KG1 (cell line): Measurements from ENCODE around the gene MRTFB.

Source experiments
- DNase-seq: peaks from one replicate; lab custom pipeline; 2025; lab: John Stamatoyannopoulos, UW

The MRTFB gene

DNA sequence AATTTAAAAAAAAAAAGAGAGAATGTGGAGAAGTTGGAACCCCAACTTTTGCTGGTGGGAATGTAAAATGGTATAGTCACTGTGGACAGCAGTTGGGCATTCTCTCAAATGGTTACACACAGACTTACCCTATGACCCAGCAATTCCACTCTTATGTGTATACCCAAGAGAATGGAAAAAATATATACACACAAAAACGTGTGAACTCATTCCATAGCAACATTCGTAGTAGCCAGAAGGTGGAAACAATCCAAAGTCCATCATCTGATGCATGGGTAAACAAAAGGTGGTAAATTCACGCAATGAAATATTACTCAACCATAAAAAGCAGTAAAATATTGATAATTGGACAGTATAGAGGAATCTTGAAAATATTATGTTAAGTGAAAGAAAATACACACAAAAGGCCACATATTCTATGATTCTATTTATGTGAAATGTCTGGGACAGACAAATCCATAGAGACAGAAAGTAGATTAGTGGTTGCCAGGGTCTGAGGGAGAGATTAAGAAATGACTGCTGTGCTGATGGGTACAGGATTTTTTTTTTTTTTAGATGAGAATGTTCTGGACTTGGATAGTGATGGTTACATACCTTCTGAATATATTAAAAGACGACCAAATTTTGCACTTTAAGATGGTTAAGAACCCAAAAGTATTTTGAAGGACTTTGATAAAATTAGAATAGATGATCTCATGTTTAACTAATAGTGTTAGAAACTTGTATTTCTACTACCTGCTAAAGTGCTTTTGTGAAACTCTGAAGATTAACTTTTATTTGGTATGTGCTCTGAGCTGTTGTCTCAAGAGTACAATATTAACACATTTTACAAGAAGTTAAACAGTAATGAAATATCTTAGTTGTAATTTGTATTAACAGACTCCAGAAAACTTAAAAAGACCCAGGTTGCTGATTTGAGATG, 60.9 kb downstream of the MRTFB start:
- DNase-seq: no peak

GRCh38 chr16:14132696-14133048, 61.6 kb downstream of the MRTFB start:
- no peak for DNase-seq

DNA sequence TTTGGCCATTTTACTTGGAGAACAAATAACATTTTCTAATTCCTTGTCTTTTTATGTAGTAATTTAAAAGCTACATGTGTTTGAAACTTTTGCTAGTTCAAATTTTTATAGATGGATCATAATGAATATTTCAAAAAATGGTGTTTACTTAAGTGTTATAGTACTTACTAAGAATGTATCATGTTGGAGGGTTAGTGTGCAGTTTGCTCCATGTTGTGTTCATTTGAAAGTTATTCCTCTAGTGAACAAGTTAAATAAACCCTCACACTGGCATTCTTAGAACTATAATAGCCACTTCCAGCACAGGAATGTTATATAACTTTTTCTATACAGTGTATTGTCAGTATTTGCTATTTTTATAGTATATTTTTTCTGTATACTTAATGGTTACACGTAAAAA, 62.8 kb downstream of the MRTFB start:
- no peak for DNase-seq

GRCh38 chr16:14135704-14136103, 64.6 kb downstream of the MRTFB start:
- no peak for DNase-seq

GRCh38 chr16:14139872-14140271, 68.8 kb downstream of the MRTFB start:
- no peak for DNase-seq

GRCh38 chr16:14140923-14141322, 69.8 kb downstream of the MRTFB start:
- DNase-seq: no peak

DNA sequence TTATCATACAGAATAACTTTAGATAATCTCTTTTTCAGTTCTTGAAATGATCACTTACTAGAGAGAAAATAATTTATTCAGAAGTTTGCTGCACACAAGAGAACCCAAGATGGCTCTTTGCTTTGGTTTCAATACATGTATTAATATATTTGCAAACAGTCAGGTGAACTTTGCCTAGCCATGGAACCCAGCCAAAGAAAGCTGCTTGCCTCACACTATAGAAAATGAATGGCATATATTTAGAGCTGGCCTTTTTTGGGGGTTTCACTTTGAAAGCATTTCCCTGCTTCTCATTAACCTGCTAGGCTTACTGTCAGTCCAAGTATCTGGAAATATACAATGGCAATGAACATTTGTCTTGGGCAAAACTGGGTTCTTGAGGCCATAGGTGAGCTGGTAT, 75.3 kb downstream of the MRTFB start:
- no peak for DNase-seq

DNA sequence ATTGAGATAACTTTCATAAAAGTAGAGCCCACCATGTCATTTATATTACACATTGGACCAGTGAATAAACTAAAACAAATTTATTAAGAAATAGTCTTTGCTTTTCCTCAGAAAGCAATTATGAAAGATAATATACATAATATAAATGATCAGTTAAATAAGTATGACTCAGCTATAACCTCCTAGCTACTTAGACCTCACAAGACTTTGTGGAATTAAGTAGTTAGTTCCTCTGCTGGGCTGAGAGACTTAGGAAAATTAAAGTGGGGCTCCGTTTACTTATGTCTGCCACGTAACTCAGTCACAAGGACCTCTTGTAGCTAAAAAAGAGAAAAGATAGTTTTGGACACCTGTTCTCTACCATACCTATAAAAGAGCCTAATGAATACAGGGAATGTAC, 76.9 kb downstream of the MRTFB start:
- DNase-seq: no peak

- DNase-seq: no peak
These were observed 77.5 kb downstream of the MRTFB start for GRCh38 chr16:14148569-14148968.

GRCh38 chr16:14150796-14151195, 79.7 kb downstream of the MRTFB start:
- no peak for DNase-seq

DNA sequence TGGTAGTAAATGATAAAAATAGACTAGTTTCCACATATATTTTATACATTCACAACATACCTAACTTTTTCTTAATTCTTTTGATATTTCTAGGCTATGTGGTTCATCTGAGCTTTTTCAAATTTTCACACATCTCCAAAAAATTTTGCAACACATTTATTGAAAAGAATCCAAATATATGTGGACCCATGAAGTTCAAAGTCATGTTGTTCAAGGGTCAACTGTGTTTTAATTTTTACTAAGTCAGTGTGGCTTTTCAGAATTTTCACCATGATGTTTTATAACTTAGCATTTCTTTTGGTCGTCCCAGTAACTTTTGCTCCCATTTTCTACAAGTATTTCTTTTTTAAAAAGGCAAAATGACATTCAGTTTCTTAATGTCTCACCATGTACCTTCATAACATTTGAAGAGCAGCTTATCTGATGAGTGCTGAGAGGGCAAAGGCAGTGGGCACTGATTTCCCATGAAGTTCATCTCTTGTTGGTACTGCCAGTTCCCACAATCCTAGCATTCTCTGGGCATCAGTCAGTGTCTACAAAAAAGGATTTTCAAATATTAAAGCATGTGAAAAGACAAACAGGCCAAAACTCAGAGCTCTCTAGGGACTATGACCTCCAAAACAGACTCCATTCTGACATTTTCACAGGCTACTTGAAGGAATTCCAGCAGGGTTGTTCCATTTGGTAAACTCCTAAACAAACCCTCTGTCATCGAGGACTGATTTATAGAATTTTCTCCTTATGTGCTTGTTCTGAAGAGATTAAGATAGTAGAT, 80.3 kb downstream of the MRTFB start:
- DNase-seq: no peak

DNA sequence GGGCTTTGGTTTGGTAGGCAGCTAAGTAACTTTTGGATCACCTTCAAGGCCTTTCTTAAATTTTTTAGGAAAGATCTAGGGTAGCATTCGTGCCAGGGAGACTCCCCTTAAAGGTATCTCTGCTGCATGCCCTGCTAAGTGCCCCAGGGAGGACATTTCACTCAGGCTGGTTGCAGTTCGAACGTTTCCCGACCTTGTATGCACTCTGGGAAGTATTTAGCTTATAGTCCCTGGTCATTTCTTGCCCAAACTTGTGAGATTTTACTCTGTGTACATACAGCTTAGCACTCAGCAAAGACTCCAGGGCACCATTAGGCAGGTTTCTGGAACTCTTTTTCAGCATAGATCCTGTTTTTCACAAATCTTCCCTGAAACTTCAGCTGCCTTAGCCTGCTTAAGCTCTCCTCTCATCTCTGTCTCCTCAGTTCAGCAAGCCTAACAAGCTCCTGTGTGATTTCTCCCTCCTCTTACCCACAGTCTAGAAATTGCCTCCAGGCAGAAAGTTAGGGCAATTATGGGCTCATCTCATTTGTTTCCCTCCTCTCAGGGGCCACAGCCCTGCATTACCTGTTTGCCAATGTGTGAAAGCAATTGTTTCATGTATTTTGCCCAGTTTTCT, 84.6 kb downstream of the MRTFB start:
- no peak for DNase-seq

- DNase-seq: no peak
These were observed 94.0 kb downstream of the MRTFB start for GRCh38 chr16:14164916-14165662.

DNA sequence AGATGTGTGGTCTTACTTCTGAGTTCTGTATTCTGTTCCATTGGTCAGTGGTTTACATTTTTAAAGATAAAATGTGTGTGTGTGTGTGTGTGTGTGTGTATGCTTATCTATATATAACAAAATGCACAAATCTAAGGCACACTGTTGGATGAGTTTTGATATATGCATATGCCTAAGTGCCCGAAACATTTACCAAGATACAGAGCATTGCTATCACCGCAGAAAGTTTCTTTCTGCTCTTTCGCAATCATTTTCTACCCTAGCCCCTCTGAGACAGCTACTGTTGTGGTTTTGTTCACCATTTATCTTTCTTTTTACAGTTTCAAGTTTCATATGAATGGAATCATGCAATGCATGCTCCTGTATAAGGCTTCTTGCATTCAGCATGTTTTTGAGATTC, 97.0 kb downstream of the MRTFB start:
- DNase-seq: no peak

DNA sequence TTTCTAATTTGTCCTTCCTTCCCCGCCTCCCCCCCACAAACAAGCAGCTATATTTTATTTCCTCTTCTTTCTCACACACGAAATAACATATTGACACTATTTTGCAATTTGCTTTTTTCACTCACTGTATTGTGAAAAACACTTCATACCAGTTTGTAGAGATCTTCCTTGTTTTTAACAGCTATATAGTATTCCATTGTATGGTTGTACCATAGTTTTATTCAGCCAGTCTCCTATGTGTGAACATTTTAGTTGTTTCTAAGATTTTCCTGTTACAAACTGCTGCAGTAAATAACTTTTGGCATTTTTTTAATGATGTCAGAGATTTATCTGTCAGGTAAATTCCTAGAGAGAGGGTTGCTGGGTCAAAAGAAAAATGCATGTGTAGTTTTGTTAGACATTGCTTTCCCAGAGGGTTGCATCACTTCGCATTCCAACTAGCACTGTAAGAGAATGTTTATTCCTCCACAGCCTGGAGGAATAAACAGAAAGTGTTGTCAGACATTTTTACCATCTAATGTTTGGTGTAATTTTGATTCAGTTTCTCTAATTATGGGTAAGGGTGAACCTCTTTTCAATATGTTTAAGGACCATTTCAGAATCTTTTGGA, 101.2 kb downstream of the MRTFB start:
- DNase-seq: no peak

DNA sequence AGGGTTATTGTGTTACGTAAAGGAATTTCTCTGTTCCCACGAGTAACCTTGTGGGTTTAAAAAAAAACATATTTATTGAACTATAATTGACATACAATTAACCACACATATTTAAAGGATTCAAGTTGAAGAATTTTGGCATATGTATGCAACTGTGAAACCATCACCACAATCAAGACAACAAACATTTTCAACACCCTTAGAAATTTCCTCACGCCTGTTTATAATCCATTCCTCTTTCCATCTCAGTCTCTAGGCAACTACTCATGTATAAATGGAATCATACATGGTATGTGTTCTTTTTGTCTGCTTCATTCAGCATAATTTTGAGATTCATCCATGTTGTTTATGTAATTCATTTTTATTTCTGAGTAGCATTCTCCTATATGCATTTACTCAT, 104.0 kb downstream of the MRTFB start:
- DNase-seq: no peak

- no peak for DNase-seq
These were observed 106.6 kb downstream of the MRTFB start for GRCh38 chr16:14177704-14178103.

GRCh38 chr16:14179116-14179515, 108.0 kb downstream of the MRTFB start:
- no peak for DNase-seq

DNA sequence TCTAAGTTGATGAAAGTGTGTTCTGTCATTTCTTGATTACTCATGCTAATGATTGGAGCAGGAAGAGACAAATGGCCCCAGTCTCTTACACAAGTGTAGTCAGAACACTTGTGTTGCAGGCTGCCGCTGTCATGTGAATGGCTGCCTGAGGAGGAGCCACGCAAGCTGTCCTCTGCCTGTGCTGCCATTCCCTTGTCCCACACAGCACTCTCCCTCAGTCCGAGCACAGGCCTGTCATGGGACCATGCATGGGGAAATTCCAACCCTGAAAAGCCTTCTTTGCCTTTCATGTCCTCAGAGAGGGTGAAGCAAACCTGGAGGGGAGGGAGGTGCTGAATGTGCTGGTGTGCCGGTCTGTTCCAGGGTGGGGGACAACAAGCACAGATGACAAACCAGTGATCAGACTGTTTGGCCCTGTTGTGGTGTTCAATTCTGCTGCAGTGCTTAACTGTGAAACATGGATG, 109.4 kb downstream of the MRTFB start:
- DNase-seq: no peak

DNA sequence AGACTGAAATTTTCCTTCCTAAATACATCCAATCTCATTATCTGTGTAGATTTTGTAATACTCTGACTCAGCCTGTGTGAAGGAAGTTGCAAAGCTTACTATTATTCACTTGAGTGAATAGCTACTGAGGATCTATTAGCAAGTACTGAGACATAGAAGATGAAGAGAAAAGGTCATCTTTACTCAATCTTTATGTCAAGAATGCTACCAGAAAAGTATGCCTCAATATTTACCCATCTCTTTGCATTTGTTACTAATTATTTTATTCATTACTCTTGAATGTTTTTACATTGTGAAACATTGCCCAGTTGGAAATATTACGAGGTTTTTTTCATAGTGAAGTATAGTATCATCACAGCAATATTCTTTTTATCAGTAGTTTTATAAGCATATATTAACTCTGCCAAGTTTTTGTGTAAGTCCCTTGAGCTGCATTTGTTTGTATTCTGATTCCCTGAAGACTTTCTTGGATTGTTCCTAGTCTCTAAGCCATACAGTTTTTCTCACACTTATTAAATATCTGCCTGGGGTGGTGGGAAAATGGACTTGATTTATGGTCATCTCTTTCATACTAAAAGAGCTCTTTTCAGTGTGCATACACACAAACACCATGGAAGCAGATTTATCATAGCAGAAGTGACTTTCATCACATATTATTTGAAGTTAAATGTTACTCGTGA, 110.4 kb downstream of the MRTFB start:
- no peak for DNase-seq

- DNase-seq: no peak
These were observed 111.9 kb downstream of the MRTFB start for GRCh38 chr16:14182999-14183398.
